Measurements from ENCODE around the gene CRYGS.

GRCh38 chr3:186577521-186577920, 33.3 kb upstream of the CRYGS start:
- TF ChIP-seq SUZ12 (IDR thresholded peaks at IDR 0.05; ENCODE audit: extremely low read depth, insufficient read depth, insufficient read length) (no peak), YY1 (IDR thresholded peaks at IDR 0.05; ENCODE audit: insufficient read depth, insufficient read length) (no peak)

Data from NT2/D1 (cell line).